Erythroblast (primary cell): Measurements from ENCODE around the gene OVOL3.

Experiments used
- GATA1 ChIP-seq: IDR thresholded peaks from 2 replicates; pipeline ENCODE4 v1.6.1; 2011; ENCODE audit warnings: low read depth, mild to moderate bottlenecking, control low read depth, low read length, moderate library complexity
- POLR2A ChIP-seq: IDR thresholded peaks from 2 replicates; pipeline ENCODE4 v1.6.1; 2011; ENCODE audit warnings: mild to moderate bottlenecking, low read length

- TF ChIP-seq POLR2A, result peak; percentile 55
- no peak for TF ChIP-seq GATA1
Observed at GRCh38 chr19:36100476-36100875, 10.5 kb upstream of the OVOL3 start.
